OCI-LY1 (cell line): ENCODE results near the gene ATP2B2.

Experiments used
- H2AFZ ChIP-seq: fragments of 200-600 bp; sonication (generic), shearing (Covaris generic); 2 replicates; pipeline ENCODE4 v1.6.0; 2014; ENCODE audit warnings: antibody characterized with exemption, mild to moderate bottlenecking, low read length
- H3F3A ChIP-seq: fragments of 200-600 bp; sonication (generic), shearing (Covaris generic); 2 replicates; pipeline ENCODE4 v1.6.0; 2014; ENCODE audit warnings: mild to moderate bottlenecking, antibody characterized with exemption, low read length, moderate library complexity; ENCODE audit not compliant: insufficient read depth
- H3K27ac ChIP-seq: fragments of 200-600 bp; sonication (generic); 2 replicates; pipeline ENCODE4 v1.5.1; 2014; ENCODE audit warnings: low read length, mixed run types, mild to moderate bottlenecking, low read depth; ENCODE audit not compliant: poor library complexity, severe bottlenecking
- H3K27me3 ChIP-seq: fragments of 200-600 bp; sonication (generic); 2 replicates; pipeline ENCODE4 v1.6.0; 2014; ENCODE audit warnings: antibody characterized with exemption, mild to moderate bottlenecking, low read length, moderate library complexity; ENCODE audit not compliant: insufficient read depth
- H3K36me3 ChIP-seq: fragments of 200-600 bp; sonication (generic); 2 replicates; pipeline ENCODE4 v1.6.1; 2014; ENCODE audit warnings: mild to moderate bottlenecking, antibody characterized with exemption, low read length, moderate library complexity, mixed read lengths; ENCODE audit not compliant: insufficient read depth
- H3K4me1 ChIP-seq: fragments of 200-600 bp; sonication (generic); 2 replicates; pipeline ENCODE4 v1.5.1; 2014; ENCODE audit warnings: mild to moderate bottlenecking, low read length, moderate library complexity; ENCODE audit not compliant: insufficient read depth, severe bottlenecking
- H3K4me2 ChIP-seq: fragments of 200-600 bp; sonication (generic), shearing (Covaris generic); 2 replicates; pipeline ENCODE4 v1.6.1; 2014; ENCODE audit warnings: low read length
- H3K4me3 ChIP-seq: fragments of 200-600 bp; sonication (generic); 2 replicates; pipeline ENCODE4 v1.5.1; 2014; ENCODE audit warnings: low read length, low read depth, mild to moderate bottlenecking, mixed read lengths; ENCODE audit not compliant: poor library complexity, severe bottlenecking
- H3K79me2 ChIP-seq: fragments of 200-600 bp; shearing (Covaris generic); 2 replicates; pipeline ENCODE4 v1.6.1; 2016; ENCODE audit warnings: mixed run types, low read length, mixed read lengths; ENCODE audit not compliant: insufficient read depth
- H3K9ac ChIP-seq: fragments of 200-600 bp; sonication (generic), shearing (Covaris generic); 2 replicates; pipeline ENCODE4 v1.6.1; 2014; ENCODE audit warnings: mild to moderate bottlenecking, low read length, mixed read lengths
- H3K9me2 ChIP-seq: fragments of 200-600 bp; sonication (generic), shearing (Covaris generic); 2 replicates; pipeline ENCODE4 v1.6.1; 2014; ENCODE audit warnings: low read depth, mild to moderate bottlenecking, low read length, mixed read lengths
- H3K9me3 ChIP-seq: fragments of 200-600 bp; shearing (Covaris generic); 2 replicates; pipeline ENCODE4 v1.6.1; 2014; ENCODE audit warnings: low read length, mixed read lengths
- H4K20me1 ChIP-seq: fragments of 200-600 bp; sonication (generic), shearing (Covaris generic); 2 replicates; pipeline ENCODE4 v1.6.0; 2016; ENCODE audit warnings: mild to moderate bottlenecking, low read length; ENCODE audit not compliant: insufficient read depth
- EZH2 ChIP-seq: fragments of 200-600 bp; sonication (generic), shearing (Covaris generic); IDR thresholded peaks from 2 replicates; pipeline ENCODE4 v1.8.0; 2017; ENCODE audit warnings: borderline replicate concordance, mixed run types, mild to moderate bottlenecking, antibody characterized with exemption, low read length, moderate library complexity, mixed read lengths
- TF ChIP-seq, protein P1 (sequence below): fragments of 200-600 bp; sonication (generic), shearing (Covaris generic); IDR thresholded peaks from 2 replicates; pipeline ENCODE4 v1.5.1; 2017; ENCODE audit warnings: mild to moderate bottlenecking, antibody characterized with exemption, low read length, moderate library complexity, mixed read lengths

ATP2B2 gene

GRCh38 chr3:10344944-10345575 is 160.3 kb downstream of the ATP2B2 start:
- H3K36me3 ChIP-seq: no peaks in the 10 kb centered on the region
- H3K9me3 ChIP-seq: no peaks in the 10 kb centered on the region
- H3F3A ChIP-seq: no peaks in the 10 kb centered on the region
- no peaks in the 10 kb centered on the region for H3K4me1 ChIP-seq
- no peaks in the 10 kb centered on the region for H4K20me1 ChIP-seq
- H3K27me3 ChIP-seq: peaks cover 24% of the 10 kb centered on the region
- no peak overlapping the region for H3K27ac ChIP-seq
- H2AFZ ChIP-seq: no peak overlapping the region
- no peaks in the 10 kb centered on the region for H3K9me2 ChIP-seq
- H3K79me2 ChIP-seq: no peaks in the 10 kb centered on the region
- no peak overlapping the region for H3K4me3 ChIP-seq
- H3K9ac ChIP-seq: no peak overlapping the region
- no peak overlapping the region for H3K4me2 ChIP-seq
- no peak for TF ChIP-seq EZH2
- TF ChIP-seq, protein P1, sequence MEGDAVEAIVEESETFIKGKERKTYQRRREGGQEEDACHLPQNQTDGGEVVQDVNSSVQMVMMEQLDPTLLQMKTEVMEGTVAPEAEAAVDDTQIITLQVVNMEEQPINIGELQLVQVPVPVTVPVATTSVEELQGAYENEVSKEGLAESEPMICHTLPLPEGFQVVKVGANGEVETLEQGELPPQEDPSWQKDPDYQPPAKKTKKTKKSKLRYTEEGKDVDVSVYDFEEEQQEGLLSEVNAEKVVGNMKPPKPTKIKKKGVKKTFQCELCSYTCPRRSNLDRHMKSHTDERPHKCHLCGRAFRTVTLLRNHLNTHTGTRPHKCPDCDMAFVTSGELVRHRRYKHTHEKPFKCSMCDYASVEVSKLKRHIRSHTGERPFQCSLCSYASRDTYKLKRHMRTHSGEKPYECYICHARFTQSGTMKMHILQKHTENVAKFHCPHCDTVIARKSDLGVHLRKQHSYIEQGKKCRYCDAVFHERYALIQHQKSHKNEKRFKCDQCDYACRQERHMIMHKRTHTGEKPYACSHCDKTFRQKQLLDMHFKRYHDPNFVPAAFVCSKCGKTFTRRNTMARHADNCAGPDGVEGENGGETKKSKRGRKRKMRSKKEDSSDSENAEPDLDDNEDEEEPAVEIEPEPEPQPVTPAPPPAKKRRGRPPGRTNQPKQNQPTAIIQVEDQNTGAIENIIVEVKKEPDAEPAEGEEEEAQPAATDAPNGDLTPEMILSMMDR: no peak

GRCh38 chr3:10344147-10344943 is 161.0 kb downstream of the ATP2B2 start:
- Histone ChIP-seq H3K79me2 (no peaks in the 10 kb centered on the region), H3K27ac (no peak overlapping the region), H3K4me2 (no peak overlapping the region), H4K20me1 (no peaks in the 10 kb centered on the region), H3K9ac (no peak overlapping the region), H2AFZ (no peak overlapping the region), H3K4me1 (no peaks in the 10 kb centered on the region), H3K27me3 (peaks cover 18% of the 10 kb centered on the region), H3K9me2 (no peaks in the 10 kb centered on the region), H3F3A (no peaks in the 10 kb centered on the region), H3K36me3 (no peaks in the 10 kb centered on the region), H3K4me3 (no peak overlapping the region), H3K9me3 (no peaks in the 10 kb centered on the region)
- no peak for TF ChIP-seq EZH2
- TF ChIP-seq, protein P1: peak; percentile 97

DNA sequence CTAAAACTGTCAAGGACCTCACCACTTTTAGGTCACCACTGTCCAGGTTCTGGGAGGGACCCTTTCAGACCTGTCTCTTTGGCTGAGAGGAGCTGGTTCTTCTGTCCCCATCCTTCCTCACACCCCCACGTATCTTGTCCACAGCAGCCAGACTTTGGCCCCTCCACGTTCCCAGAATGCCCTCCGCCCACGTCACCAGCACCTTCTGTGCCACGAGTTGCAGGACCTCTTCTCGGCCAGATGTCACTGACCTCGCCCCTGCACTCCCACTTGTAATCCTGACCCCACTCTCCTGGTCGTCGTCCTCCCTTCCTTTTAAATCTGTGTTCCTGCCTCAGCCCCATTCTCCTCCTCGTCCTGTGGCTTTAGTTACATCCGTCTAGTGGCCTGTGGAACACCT is 161.9 kb downstream of the ATP2B2 start:
- Histone ChIP-seq H3K27ac (no peak overlapping the region), H3K4me2 (no peak overlapping the region), H3F3A (no peaks in the 10 kb centered on the region), H2AFZ (no peak overlapping the region), H3K79me2 (no peaks in the 10 kb centered on the region), H3K27me3 (peaks cover 18% of the 10 kb centered on the region), H3K9me2 (no peaks in the 10 kb centered on the region), H3K4me1 (no peaks in the 10 kb centered on the region), H3K9ac (no peak overlapping the region), H3K36me3 (no peaks in the 10 kb centered on the region), H3K9me3 (no peaks in the 10 kb centered on the region), H4K20me1 (no peaks in the 10 kb centered on the region), H3K4me3 (no peak overlapping the region)
- TF ChIP-seq, protein P1: no peak
- TF ChIP-seq EZH2: no peak
